Measurements from ENCODE around the gene TINAGL1. TPM values are rescaled to one million over a fixed set of nuclear protein-coding genes. Genes with fewer than 3 reads are reported as not detected.

Gene TINAGL1, protein sequence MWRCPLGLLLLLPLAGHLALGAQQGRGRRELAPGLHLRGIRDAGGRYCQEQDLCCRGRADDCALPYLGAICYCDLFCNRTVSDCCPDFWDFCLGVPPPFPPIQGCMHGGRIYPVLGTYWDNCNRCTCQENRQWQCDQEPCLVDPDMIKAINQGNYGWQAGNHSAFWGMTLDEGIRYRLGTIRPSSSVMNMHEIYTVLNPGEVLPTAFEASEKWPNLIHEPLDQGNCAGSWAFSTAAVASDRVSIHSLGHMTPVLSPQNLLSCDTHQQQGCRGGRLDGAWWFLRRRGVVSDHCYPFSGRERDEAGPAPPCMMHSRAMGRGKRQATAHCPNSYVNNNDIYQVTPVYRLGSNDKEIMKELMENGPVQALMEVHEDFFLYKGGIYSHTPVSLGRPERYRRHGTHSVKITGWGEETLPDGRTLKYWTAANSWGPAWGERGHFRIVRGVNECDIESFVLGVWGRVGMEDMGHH
- not detected for polyA plus RNA-seq (2012; ENCODE audit: insufficient read depth, insufficient read length)

DNA sequence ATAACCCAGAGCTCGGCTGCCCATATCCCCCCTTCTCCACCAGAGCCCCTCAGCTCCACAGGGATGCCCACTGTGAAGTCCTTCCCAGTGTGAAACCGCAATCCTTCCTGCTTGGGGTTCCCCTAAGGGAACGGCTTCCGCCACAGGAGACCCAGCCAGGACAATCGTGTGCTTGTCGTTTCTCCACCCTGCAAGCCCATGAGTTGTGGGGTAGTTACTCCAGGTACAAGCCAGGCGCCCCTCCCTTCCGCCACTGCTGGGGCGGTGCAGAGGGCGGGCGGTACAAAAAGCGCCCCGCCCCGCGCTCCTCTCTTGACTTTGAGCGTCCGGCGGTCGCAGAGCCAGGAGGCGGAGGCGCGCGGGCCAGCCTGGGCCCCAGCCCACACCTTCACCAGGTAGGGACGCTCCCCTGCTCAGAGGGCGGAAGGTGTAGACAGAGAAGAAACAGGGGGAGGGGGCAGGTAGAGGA, at the start of gene TINAGL1:
TINAGL1 (plus strand) TSS at position 315 of the 469 bp plus-strand sequence. CDS start 634 bp downstream, outside the sequence.
- no peak within 1 kb of the TSS for H3K4me3 ChIP-seq (ENCODE audit: low read length)
- no peak for DNase-seq (ENCODE audit: low read depth, low spot score)

DNA sequence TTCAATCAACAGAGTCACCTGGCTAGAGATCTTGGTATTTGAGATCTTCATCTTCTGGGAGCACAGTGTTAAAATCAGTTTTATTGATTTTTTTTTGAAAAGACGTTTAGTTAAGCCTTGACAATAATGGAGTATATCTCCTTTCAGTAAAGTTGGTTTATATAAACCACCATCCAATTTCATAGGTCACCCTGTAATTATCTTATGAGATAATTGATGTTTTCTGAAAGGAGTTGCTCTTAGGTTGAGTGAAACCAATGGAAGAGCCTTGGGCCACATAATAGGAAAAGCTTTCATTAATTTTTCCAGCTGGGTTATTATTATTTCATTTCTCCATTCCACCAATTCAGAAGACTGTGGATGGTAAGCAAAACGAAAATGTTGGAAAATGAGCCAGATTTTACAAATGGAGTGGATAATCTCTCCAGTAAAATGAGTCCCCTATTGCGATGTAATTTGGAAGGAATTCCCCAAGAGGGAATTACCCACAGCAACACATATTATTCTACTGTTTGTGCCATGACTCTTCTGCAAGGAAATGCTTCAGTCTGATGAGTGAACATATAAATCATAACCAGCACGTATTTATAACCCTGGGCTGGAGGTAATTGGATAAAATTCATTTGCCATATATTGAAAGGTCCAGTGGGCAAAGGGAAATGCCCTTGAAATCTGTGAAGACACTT, 46.2 kb upstream of the TINAGL1 start:
- no peak for DNase-seq (ENCODE audit: low read depth, low spot score)
- no peak overlapping the region for H3K4me3 ChIP-seq (ENCODE audit: low read length)

DNA sequence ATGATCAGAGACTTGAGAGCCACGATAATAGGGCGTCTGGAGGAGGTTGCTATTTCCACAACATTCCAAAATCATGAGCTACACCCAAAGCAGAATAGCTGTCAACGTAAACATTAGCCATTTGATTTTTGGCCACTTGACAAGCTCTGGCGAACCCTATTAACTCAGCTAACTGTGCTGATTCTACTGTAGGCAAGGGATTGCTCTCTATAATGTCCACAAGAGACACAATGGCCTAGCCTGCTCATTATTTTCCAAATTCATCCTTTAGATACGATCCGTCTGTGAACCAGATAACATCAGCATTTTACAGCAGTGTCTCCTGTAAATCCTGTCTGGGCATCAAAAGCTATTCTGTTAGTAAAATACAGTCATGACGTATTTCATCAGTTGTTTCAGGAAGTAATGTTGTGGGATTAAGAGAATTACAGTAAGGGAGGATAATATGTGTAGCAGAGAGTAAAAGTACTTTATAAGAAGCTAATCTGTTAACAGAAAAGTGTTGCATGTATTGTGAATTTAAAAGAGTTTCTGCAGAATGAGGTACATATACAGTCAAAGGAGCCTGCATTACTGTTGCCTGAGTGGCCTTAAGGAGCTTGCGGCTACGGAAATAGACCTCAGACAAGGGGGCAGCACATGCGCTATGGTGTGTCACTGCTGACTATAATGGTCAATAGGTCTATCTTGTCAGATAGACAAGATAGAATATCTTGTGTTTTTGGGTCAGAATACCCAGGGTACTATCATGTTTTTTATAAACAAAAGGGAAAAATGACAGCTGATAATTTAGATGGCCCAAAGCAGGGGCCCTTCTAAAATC, 44.9 kb upstream of the TINAGL1 start:
- H3K4me3 ChIP-seq (ENCODE audit: low read length), result no peak overlapping the region
- no peak for DNase-seq (ENCODE audit: low read depth, low spot score)

DNA sequence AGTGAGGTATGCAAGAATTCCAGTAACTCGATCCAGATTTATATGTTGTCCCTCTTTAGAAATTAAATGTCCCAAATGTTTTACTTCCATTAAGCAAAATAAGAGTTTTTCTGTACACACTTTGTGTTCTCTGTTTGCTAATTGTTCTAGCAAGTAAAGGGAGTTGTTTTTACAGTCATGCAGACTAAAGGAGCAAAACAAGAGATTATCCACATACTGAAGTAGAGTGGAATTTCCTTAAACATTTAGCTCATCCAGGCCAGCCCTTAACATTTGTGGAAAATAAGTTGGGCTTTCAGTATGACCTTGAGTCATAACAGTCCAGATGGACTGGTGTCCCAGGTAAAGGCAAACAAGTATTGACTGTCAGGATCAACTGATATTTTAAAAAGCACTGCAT, 44.1 kb upstream of the TINAGL1 start:
- no peak for DNase-seq (ENCODE audit: low read depth, low spot score)
- H3K4me3 ChIP-seq (ENCODE audit: low read length), result no peak overlapping the region

DNA sequence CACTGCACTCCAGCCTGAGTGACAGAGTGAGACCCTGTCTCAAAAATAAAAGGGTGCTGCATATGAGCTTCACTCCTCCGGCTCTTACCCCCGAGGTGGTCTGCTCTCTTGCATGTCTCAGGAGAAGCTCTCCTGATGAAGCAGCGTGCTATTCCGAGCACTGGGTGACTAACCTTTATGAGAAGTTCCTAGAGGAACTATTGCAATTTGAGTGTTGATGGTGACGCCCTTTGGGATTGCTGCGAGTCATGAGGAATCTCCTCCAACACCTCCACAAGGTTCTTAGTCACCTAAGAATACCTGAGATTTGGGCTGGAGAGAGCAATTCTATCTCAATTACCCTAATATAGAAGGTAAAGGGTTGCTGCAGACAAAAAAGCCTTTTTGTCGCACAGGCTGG, 40.8 kb upstream of the TINAGL1 start:
- no peak for DNase-seq (ENCODE audit: low read depth, low spot score)
- H3K4me3 ChIP-seq (ENCODE audit: low read length), result no peak overlapping the region

DNA sequence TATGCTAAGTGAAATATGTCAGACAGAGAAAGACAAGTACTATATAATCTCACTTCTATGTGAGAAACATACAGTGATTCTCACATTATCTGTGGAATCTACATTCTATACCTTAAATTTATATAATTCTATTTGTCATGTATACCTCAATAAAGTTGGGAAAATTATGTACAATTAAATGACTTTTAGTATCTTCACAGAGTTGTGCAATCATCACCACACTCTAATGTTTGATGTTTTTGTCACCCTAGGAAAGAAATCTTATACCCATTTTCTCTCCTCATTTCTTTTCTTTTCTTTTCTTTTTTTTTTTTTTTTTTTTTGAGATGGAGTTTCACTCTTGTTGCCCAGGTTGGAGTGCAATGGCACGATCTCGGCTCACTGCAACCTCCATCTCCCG, 37.0 kb upstream of the TINAGL1 start:
- no peak for DNase-seq (ENCODE audit: low read depth, low spot score)
- no peak overlapping the region for H3K4me3 ChIP-seq (ENCODE audit: low read length)

DNA sequence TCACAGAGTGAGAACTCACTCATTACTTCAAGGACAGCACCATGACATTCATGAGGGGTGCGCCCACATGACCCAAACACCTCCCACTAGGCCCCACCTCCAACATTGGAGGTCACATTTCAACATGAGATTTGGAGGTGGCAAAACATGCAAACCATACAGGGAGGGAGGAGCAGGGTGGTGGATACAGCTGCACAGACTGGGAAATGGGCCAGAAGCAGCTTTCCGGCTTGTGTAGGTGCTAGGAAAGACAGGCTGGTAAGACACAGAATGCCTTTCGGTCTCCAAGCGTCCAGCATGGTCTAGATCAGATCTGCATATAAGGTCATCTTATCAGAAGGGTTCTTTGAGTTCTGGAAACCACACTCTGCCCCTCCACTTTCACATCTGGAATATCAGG, 35.1 kb upstream of the TINAGL1 start:
- DNase-seq (ENCODE audit: low read depth, low spot score), result no peak
- H3K4me3 ChIP-seq (ENCODE audit: low read length), result no peak overlapping the region

DNA sequence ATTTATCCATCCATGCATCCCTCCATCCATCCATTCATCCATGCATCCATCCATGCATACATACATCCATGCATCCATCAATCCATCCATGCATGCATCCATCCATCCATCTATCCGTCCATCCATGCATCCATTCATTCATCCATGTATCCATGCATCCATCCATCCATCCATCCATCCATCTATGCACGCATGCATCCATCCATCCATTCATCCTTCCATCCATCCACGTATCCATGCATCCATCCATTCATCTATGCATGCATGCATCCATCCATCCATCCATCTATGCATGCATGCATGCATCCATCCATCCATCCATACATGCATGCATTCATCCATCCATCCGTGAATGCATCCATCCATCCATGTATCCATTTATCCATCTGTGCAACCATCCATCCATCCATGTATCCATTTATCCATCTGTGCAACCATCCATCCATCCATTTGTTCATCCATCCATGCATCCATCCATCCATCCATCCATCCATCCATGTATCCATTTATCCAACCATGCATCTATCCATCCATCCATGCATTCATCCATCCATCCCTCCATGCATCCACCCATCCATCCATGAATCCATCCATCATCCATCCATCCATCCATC, 30.3 kb upstream of the TINAGL1 start:
- no peak for DNase-seq (ENCODE audit: low read depth, low spot score)
- H3K4me3 ChIP-seq (ENCODE audit: low read length), result no peak overlapping the region

DNA sequence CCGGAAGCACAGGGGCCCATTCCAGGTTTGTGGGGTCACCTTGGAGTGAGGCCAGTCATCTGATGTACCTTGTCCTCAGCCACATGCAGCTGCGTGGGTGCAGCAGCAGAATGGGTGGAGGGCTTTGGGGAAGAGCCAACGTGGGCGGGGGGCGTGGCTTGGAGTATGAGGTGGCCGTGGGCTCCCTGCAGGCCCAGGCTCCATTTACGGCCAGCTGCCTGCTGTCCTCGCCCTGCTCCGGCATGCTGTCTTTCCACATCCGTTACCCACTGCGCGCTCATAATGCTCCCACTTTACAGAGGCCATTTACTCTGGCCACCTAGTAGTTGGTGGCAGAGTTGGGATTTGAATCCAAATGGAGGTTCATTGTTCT, 27.8 kb upstream of the TINAGL1 start:
- DNase-seq (ENCODE audit: low read depth, low spot score), result no peak
- no peak overlapping the region for H3K4me3 ChIP-seq (ENCODE audit: low read length)

DNA sequence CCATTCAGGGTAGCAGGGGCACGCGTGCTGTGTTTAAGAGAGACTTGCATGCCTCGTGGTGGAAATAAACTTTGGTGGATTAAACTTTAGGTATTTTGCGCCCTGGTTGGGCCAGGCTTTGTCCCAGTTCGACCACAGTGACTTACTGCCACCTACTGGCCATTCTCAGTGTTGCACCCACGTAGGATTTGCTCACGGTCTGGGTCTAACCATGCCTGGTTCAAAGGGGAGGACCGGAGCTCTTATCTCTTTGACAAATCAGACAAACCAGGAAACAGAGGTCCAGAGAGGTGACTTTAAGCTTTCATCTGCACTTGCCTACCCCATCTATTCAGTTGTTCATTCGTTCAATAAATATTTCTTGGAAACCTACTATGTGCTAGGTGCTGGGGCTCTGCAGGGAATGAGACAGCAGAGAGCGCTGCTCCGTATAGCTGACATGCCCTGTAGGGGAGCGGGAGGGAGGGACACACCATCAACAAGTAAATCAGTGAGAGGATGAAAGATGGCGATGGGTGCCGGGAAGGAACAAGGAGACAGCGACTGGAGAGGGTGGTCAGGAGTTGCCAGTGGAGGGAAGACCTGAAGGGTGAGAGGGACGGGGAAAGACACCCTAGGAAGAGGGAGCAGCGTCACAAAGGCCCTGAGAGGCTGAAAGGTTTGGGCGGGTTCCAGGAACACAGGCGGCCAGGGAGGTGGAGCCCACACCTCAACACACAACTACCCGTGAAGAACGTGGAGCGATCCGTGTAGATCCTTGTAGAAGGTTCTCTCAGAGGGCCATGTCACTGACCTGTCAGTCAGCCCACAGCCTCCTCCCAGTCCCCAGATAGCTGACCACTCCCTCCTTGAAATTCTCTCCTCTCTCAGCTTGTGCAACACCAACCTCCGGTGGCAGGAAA, 27.2 kb upstream of the TINAGL1 start:
- DNase-seq (ENCODE audit: low read depth, low spot score), result peak; percentile 87
- no peak overlapping the region for H3K4me3 ChIP-seq (ENCODE audit: low read length)

DNA sequence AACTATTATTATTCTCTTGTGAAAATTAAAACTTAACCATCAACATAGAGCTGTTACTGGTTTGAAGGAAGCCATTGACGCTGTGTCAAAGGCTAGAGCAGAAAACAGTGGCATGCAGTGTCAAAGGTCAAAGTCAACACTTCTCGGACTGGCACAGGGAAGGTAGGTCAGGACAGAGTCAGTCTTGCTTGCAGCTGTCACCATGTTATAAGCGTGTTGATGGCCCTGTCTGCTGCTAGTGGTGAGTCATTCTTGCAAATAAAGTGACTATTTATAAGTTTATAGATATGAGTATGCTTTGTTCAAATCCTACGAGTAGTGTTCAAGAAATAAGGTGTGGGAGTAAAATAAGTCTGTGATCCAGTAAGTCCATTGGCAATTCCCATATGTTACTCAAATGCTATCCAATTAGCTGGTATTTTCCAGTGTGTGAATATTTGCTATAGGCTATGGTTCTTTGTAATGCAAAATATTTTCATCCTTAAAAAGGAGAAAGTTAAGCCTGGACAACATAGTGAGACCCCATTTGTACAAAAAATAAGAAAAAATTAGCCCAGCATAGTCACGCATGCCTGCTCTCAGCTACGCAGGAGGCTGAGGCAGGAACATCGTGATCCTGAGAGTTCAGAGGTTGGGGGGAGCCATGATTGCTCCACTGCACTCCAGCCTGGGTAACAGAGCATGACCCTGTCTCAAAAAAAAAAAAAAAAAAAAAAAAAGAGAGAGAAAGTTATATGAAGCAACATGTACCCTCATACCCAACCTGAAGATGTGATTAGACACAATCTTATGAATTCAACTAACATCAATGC, 26.3 kb upstream of the TINAGL1 start:
- H3K4me3 ChIP-seq (ENCODE audit: low read length), result no peak overlapping the region
- DNase-seq (ENCODE audit: low read depth, low spot score), result no peak

DNA sequence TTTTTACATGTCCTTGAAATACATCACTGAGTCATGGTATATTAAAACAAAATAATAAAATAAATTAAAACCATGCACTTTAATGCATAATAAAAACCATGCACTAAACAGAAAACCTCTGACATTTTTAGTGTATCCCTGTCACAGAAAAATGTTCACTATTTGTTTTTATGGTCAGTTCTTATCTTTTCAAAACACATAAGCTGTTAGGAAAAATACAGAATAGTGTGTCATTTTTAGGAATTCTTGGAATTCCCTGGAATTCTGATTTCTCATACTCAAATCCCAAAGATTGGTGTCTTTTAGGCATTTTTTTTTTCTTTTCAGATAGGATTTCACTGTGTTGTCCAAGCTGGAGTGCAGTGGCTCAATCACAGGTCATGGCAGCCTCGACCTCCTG, 25.1 kb upstream of the TINAGL1 start:
- no peak for DNase-seq (ENCODE audit: low read depth, low spot score)
- no peak overlapping the region for H3K4me3 ChIP-seq (ENCODE audit: low read length)

DNA sequence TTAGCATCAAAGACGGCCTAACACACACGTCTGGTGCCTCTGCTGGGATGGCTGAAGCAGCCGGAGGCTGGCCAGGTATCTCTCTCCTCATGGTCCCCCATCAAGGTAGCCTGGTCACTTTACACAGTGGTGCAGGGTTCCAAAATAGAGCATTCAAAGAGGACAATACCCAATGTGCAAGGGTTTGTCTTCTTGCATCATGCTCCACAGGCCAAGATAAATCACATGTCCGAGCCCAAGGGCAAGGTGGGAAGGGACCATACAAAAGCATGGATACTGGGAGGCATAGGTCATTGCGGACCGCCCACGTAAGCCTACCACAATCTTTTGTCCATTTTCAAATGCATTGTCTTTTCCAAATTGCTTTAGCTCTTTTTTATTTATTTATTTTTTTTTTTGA, 23.8 kb upstream of the TINAGL1 start:
- DNase-seq (ENCODE audit: low read depth, low spot score), result no peak
- H3K4me3 ChIP-seq (ENCODE audit: low read length), result no peak overlapping the region

DNA sequence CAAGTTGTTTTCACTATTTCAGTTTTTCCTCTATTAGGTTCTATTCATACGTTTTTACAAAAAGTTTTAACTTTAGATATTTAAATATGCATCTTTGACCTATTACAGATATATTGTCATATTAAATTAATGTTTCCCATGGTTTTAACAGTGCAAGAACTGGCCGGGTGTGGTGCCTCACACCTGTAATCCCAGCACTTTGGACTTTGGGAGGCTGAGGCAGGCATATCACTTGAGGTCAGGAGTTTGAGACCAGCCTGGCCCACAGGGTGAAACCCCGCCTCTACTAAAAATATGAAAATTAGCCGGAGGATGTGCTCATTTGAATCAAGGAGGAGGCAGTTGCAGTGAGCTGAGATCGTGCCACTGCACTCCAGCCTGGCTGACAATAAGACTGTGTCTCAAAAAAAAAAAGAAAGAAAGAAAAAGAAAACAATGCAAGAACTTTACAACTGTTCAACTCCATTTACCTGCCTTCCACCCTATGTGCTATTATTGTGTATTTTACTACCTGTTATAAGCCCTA, 19.8 kb upstream of the TINAGL1 start:
- H3K4me3 ChIP-seq (ENCODE audit: low read length), result no peak overlapping the region
- no peak for DNase-seq (ENCODE audit: low read depth, low spot score)

DNA sequence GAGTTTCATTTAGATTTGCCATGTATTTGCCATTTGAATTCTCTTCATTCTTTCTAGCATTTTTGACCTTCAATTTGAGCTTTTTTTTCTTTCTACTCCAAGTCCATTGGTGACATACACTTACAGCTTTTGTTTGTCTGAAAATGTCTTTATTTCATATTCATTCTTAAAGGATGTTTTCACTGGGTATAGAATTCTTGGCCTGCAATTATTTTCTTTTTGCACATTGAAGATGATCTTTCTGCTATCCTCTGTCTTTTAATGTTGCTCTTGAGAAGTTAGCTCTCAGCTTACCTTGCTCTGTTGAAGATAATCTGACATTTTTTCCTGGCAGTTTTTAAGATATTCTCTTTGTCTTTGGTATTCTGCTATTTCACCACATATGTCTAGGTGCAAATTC, 16.6 kb upstream of the TINAGL1 start:
- H3K4me3 ChIP-seq (ENCODE audit: low read length), result no peak overlapping the region
- DNase-seq (ENCODE audit: low read depth, low spot score), result no peak

DNA sequence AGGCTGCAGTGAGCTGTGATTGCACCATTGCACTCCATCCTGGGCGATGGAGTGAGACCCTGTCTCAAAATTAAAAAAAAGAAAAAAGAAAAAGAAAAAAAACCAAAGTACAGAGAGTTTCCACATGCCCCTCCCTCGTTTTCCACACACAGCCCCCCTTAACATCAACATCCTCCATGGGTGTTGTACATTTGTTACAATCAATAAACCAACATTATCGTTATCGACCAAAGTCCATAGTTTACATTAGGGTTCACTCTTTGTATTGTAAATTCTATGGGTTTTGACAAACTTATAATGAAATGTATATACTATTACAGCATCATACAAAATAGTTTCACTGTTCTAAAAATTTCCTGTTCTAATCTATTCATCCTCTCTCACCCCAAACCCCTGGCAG, 15.9 kb upstream of the TINAGL1 start:
- no peak overlapping the region for H3K4me3 ChIP-seq (ENCODE audit: low read length)
- DNase-seq (ENCODE audit: low read depth, low spot score), result no peak

DNA sequence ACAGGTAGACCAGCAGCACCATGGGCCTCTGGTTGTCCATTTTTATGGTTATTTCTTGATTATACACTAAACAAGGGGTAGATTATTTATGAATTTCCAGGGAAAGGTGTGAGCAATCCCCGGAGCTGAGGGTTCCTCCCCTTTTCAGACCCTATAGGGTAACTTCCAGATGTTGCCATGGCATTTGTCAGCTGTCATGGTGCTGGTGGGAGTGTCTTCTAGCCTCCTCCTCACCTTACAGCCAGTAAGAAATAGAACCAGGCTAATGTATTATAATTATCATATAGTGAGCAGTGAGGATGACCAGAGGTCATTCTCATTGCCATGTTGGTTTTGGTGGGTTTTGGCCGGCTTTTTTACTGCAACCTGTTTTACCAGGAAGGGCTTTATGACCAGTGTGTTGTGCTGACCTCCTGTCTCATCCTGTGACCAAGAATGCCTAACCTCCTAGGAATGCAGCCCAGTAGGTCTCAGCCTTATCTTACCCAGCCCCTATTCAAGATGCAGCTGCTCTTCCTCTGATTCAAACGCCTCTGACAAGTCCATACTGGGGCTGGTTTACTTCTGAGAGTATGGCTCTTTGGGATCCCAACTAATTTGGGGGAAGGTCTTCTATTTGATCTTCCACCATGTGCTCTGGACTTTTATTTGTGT, 13.5 kb upstream of the TINAGL1 start:
- DNase-seq (ENCODE audit: low read depth, low spot score), result no peak
- H3K4me3 ChIP-seq (ENCODE audit: low read length), result no peak overlapping the region

All from Jurkat, Clone E6-1 (cell line).